COR-L47 (cell line): Measurements from ENCODE around the gene TSSK6.

ENCODE experiments used
- DNase-seq: peaks from one replicate; lab custom pipeline; 2025; lab: John Stamatoyannopoulos, UW

The TSSK6 gene

GRCh38 chr19:19464339-19465098 lies 50.8 kb downstream of the TSSK6 start:
- no peak for DNase-seq
